NCI-H187 (cell line): ENCODE results near the gene CD7.
A peak's percentile ranks its signal among the peaks of the same experiment; 100 is the strongest.

ENCODE experiments used
- DNase-seq, 2 experiments: peaks; one replicate each; lab custom pipeline; 2025; lab: John Stamatoyannopoulos, UW

The CD7 gene

GRCh38 chr17:82297714-82298537, 19.5 kb downstream of the CD7 start:
- no peak for DNase-seq

GRCh38 chr17:82297280-82297713, 20.1 kb downstream of the CD7 start:
- DNase-seq, result no peak

- no peak for DNase-seq
These were observed 20.7 kb downstream of the CD7 start for GRCh38 chr17:82296511-82297279.

- DNase-seq, result no peak
These were observed 22.0 kb downstream of the CD7 start for GRCh38 chr17:82295472-82295814.

GRCh38 chr17:82294064-82294773, 23.2 kb downstream of the CD7 start:
- DNase-seq, result no peak

GRCh38 chr17:82292251-82293154, 24.9 kb downstream of the CD7 start:
- peak; percentile 91 to 96 for DNase-seq

- no peak for DNase-seq
These were observed 25.7 kb downstream of the CD7 start for GRCh38 chr17:82291582-82292250.

GRCh38 chr17:82287868-82288801, 29.3 kb downstream of the CD7 start:
- peak; percentile 89 to 96 for DNase-seq

GRCh38 chr17:82287013-82287867, 30.2 kb downstream of the CD7 start:
- DNase-seq, result no peak

- no peak for DNase-seq
These were observed 32.3 kb downstream of the CD7 start for GRCh38 chr17:82285141-82285540.

- DNase-seq, result no peak
These were observed 34.1 kb downstream of the CD7 start for GRCh38 chr17:82283208-82283749.

GRCh38 chr17:82282239-82283207, 34.9 kb downstream of the CD7 start:
- DNase-seq, result no peak

GRCh38 chr17:82281502-82282238, 35.7 kb downstream of the CD7 start:
- DNase-seq, result no peak

- DNase-seq, result no peak
These were observed 36.3 kb downstream of the CD7 start for GRCh38 chr17:82281076-82281475.

GRCh38 chr17:82280537-82280936, 36.9 kb downstream of the CD7 start:
- DNase-seq, result no peak

GRCh38 chr17:82278786-82279391, 38.5 kb downstream of the CD7 start:
- no peak for DNase-seq
